K562 (cell line): Measurements from ENCODE around the gene SMYD2. TPM values are rescaled to one million over a fixed set of nuclear protein-coding genes. Genes with fewer than 3 reads are reported as not detected.

Experiments used
- ATAC-seq: fragments of 200-7000 bp; cut with Tn5 transposase; 3 replicates; pipeline ENCODE4 v1.9.1; 2020; ENCODE audit warnings: moderate library complexity
- BruUV-seq: library from RNA; stranded (reverse); fragments of 400-500 nt; replicated peaks from 2 replicates; lab custom pipeline; 2021; lab: Mats Ljungman, UMichigan
- CTCF ChIA-PET: fragments of 300-600 bp; formaldehyde crosslinking; extraction: SDS; loops from one replicate; lab custom pipeline; 2021; ENCODE audit warnings: low intra/inter-chr PET ratio; lab: Yijun Ruan, JAX
- POLR2A ChIA-PET: fragments of 300-600, 350-650 bp; sonication (Branson Sonifier 250); formaldehyde crosslinking; extraction: SDS; loops from one replicate; lab custom pipeline; 2021; ENCODE audit warnings: antibody characterized with exemption, inconsistent platforms; lab: Yijun Ruan, JAX
- DNase-seq, 4 experiments: peaks; one replicate each; pipeline versions ENCODE4 v3.0.0 to v3.0.0-alpha.2; 2011 to 2018; ENCODE audit warnings: low spot score in 3 of 4, mixed read lengths in 3 of 4; ENCODE audit errors: extremely low read depth in 1 of 4
- FAIRE-seq: peaks from 2 replicates; lab custom pipeline; 2011; peaks lifted over from hg19 to GRCh38; lab: Jason Lieb, UNC
- H2AFZ ChIP-seq: 2 replicates; pipeline ENCODE4 v1.6.0; 2011; ENCODE audit warnings: low read depth, low read length, control low read depth, inconsistent platforms
- H3K27ac ChIP-seq: fragments of 200-600 bp; 3 replicates; pipeline ENCODE4 v1.8.0; 2011; ENCODE audit warnings: low read depth, mild to moderate bottlenecking, control low read depth, inconsistent platforms, low read length, moderate library complexity, mixed read lengths; ENCODE audit errors: extremely low read depth
- H3K27me3 ChIP-seq, 2 experiments: fragments of 300-600 bp in 1 of 2; 2 replicates in 1 of 2; 3 replicates in 1 of 2; pipeline versions ENCODE4 v1.6.0 to v1.8.0; 2011; ENCODE audit warnings: inconsistent platforms in 2 of 2, low read length in 2 of 2, mild to moderate bottlenecking in 1 of 2, mixed read lengths in 1 of 2, moderate library complexity in 1 of 2; ENCODE audit not compliant: control insufficient read depth in 2 of 2, insufficient read depth in 2 of 2
- H3K36me3 ChIP-seq: fragments of 300-600 bp; 3 replicates; pipeline ENCODE4 v1.8.0; 2011; ENCODE audit warnings: mild to moderate bottlenecking, low read length, inconsistent platforms; ENCODE audit not compliant: control insufficient read depth, insufficient read depth
- H3K4me1 ChIP-seq, 2 experiments: fragments of 200-600 bp in 1 of 2; replicated peaks in 1 of 2; 2 replicates in 1 of 2; 3 replicates in 1 of 2; pipeline versions ENCODE4 v1.5.1 to v1.8.0; 2011; ENCODE audit warnings: inconsistent platforms in 2 of 2, low read length in 2 of 2, mild to moderate bottlenecking in 1 of 2, mixed read lengths in 1 of 2, moderate library complexity in 1 of 2; ENCODE audit not compliant: control insufficient read depth in 2 of 2, insufficient read depth in 2 of 2
- H3K4me2 ChIP-seq: 2 replicates; pipeline ENCODE4 v1.6.1; 2011; ENCODE audit warnings: low read length, control low read depth, inconsistent platforms, mixed read lengths; ENCODE audit not compliant: insufficient read depth
- H3K4me3 ChIP-seq: fragments of 200-600 bp; sonication (generic), shearing (Covaris generic); 2 replicates; pipeline ENCODE4 v1.5.1; 2016; ENCODE audit warnings: control low read depth, inconsistent platforms
- H3K79me2 ChIP-seq: fragments of 200-600 bp; 3 replicates; pipeline ENCODE4 v1.8.0; 2011; ENCODE audit warnings: low read length, inconsistent platforms; ENCODE audit not compliant: control insufficient read depth, insufficient read depth
- H3K9ac ChIP-seq, 2 experiments: 2 replicates each; pipeline versions ENCODE4 v1.6.0 to v1.6.1; 2011; ENCODE audit warnings: low read depth in 2 of 2, low read length in 2 of 2, control low read depth in 1 of 2, inconsistent platforms in 1 of 2, mild to moderate bottlenecking in 1 of 2, mixed read lengths in 1 of 2; ENCODE audit not compliant: insufficient read depth in 1 of 2
- H3K9me1 ChIP-seq: one replicate; pipeline ENCODE4 v1.6.0; 2011; ENCODE audit warnings: inconsistent platforms, mild to moderate bottlenecking, low read length, moderate library complexity; ENCODE audit not compliant: control insufficient read depth, insufficient read depth
- H3K9me3 ChIP-seq: replicated peaks from 2 replicates; pipeline ENCODE4 v1.5.1; 2011; ENCODE audit warnings: low read depth, low read length, inconsistent platforms; ENCODE audit not compliant: control insufficient read depth, insufficient read depth
- H4K20me1 ChIP-seq: replicated peaks from 2 replicates; pipeline ENCODE4 v1.6.1; 2011; ENCODE audit warnings: low read length, inconsistent platforms, mixed read lengths; ENCODE audit not compliant: control insufficient read depth, insufficient read depth
- BCLAF1 ChIP-seq, 2 experiments: fragments of 450-650 bp in 1 of 2; IDR thresholded peaks; 2 replicates each; pipeline ENCODE4 v1.6.1; 2011 to 2017; ENCODE audit warnings: low read depth in 2 of 2, antibody characterized with exemption in 1 of 2, borderline replicate concordance in 1 of 2, low read length in 1 of 2, mild to moderate bottlenecking in 1 of 2, mixed read lengths in 1 of 2; ENCODE audit not compliant: control insufficient read depth in 1 of 2
- BDP1 ChIP-seq: IDR thresholded peaks from 3 replicates; pipeline ENCODE4 v1.6.1; 2011; ENCODE audit not compliant: insufficient read length, insufficient read depth
- CHAMP1 ChIP-seq: fragments of 450-650 bp; IDR thresholded peaks from 2 replicates; pipeline ENCODE4 v1.6.1; 2016; ENCODE audit warnings: mild to moderate bottlenecking
- EGR1 ChIP-seq: fragments of 450-650 bp; conservative IDR thresholded peaks from 2 replicates; pipeline ENCODE4 v1.6.1; 2017; ENCODE audit warnings: mild to moderate bottlenecking
- FOXM1 ChIP-seq, 2 experiments: fragments of 450-650 bp in 1 of 2; sonication (generic) in 1 of 2; formaldehyde crosslinking in 1 of 2; IDR thresholded peaks; 2 replicates each; pipeline versions ENCODE4 v1.6.1 to v1.9.0; 2017 to 2022; ENCODE audit warnings: low read depth in 2 of 2, mild to moderate bottlenecking in 2 of 2, missing genetic modification reagents in 1 of 2, moderate library complexity in 1 of 2
- MBD2 ChIP-seq: sonication (generic); IDR thresholded peaks from 2 replicates; pipeline ENCODE4 v1.6.1; 2016; ENCODE audit warnings: low read depth, borderline replicate concordance
- SNIP1 ChIP-seq: fragments of 450-650 bp; IDR thresholded peaks from 2 replicates; pipeline ENCODE4 v1.7.1; 2017; ENCODE audit warnings: low read depth, mild to moderate bottlenecking
- TEAD2 ChIP-seq: fragments of 450-650 bp; IDR thresholded peaks from 2 replicates; pipeline ENCODE4 v1.6.1; 2016; ENCODE audit warnings: missing genetic modification characterization, control low read depth, missing compliant biosample characterization
- TEAD4 ChIP-seq, 2 experiments: sonication (generic) in 1 of 2; formaldehyde crosslinking in 1 of 2; IDR thresholded peaks; 2 replicates each; pipeline versions ENCODE4 v1.6.1 to v1.8.0; 2012 to 2022; ENCODE audit warnings: borderline replicate concordance in 1 of 2, inconsistent platforms in 1 of 2, low read length in 1 of 2, mild to moderate bottlenecking in 1 of 2, missing genetic modification reagents in 1 of 2
- ZNF766 ChIP-seq: fragments of 200-800 bp; sonication (Bioruptor generic); conservative IDR thresholded peaks from 2 replicates; pipeline ENCODE4 v1.6.1; 2016; ENCODE audit warnings: missing genetic modification characterization, missing compliant biosample characterization
- WGBS: fragments of 100-300 bp; shearing (Covaris generic); methylation state at CpG from one replicate; pipeline ENCODE4 v1.1.6; 2016; ENCODE audit warnings: low coverage, mixed read lengths; ENCODE audit not compliant: insufficient coverage; ENCODE audit errors: missing lambda C conversion rate; 5-methylcytosine and 5-hydroxymethylcytosine counted together
- in situ Hi-C: fragments of 300-500 bp; cut with MboI; formaldehyde crosslinking; loops from 4 replicates; pipeline ENCODE4 v1.15.0; 2018; ENCODE audit warnings: inconsistent platforms, mixed read lengths
- intact Hi-C: fragments of 100-400 bp; cut with micrococcal nuclease; formaldehyde crosslinking; loops from 2 replicates; pipeline ENCODE4 v1.14.2; 2022
- polyA plus RNA-seq, 8 experiments: library from polyadenylated mRNA; depleted of rRNA in 4 of 8; stranded (reverse) in 5 of 8; unstranded in 3 of 8; fragments of >200 nt; fragmentation: Nextera tagmentation in 2 of 8; fragmentation: Illumina TruSeq in 1 of 8; extraction: Ambion mirVana in 2 of 8; extraction: Trizol in 1 of 8; gene quantifications; 2 replicates each; pipeline versions ENCODE4 v1.2.1 to v1.2.3, GENCODE V29; 2011 to 2014; ENCODE audit warnings: inconsistent platforms in 1 of 8, missing spikeins in 1 of 8
- total RNA-seq, 7 experiments: library from RNA; depleted of rRNA in 6 of 7; stranded (reverse); fragments of >200 nt in 6 of 7; fragmentation: Illumina TruSeq in 2 of 7; extraction: Trizol in 2 of 7; gene quantifications; 2 replicates each; pipeline versions ENCODE4 v1.2.1 to v1.2.3, GENCODE V29; 2011 to 2021; ENCODE audit warnings: low replicate concordance in 1 of 7

SMYD2 gene
- total and polyA plus RNA-seq, 9 of the 15 experiments (the other 6 are each of a cell fraction or from before 2014, with no cell fraction given) = 13.8 to 81.3 (median 39.9) TPM

GRCh38 chr1:214351551-214352277 is 70.8 kb downstream of the SMYD2 start (continued):
- TF ChIP-seq BCLAF1 (IDR thresholded peaks at IDR 0.05; ENCODE audit: borderline replicate concordance in 1 of 2, control insufficient read depth in 1 of 2, low read depth in 2 of 2, low read length in 1 of 2) (no peak), TEAD2 (tag) (no peak), BDP1 (no peak), TEAD4 (IDR thresholded peaks at IDR 0.05; ENCODE audit: low read length) (no peak), TEAD4 (CRISPR knock-in tag; IDR thresholded peaks at IDR 0.05; ENCODE audit: borderline replicate concordance) (no peak), SNIP1 (no peak)
- TF ChIP-seq, all 486 proteins: peak for 0

GRCh38 chr1:214352838-214353237 is 71.9 kb downstream of the SMYD2 start:
- no peak overlapping the region for H3K9ac ChIP-seq
- no peak overlapping the region for H3K4me2 ChIP-seq
- no peaks in the 10 kb centered on the region for H3K4me1 ChIP-seq
- H3K9me1 ChIP-seq = no peaks in the 10 kb centered on the region
- no peak overlapping the region for H3K27ac ChIP-seq
- no peak for DNase-seq
- ATAC-seq = no peak
- CTCF ChIA-PET = no interaction called here
- peaks cover 16 to 23% of the 10 kb centered on the region in 2 experiments; a peak in 4 of 5 replicates for H3K27me3 ChIP-seq
- FAIRE-seq = no peak
- WGBS = 0% methylated on average over 4 of the region's 4 CpGs
- no TSS peak for BruUV-seq
- no peaks in the 10 kb centered on the region for H4K20me1 ChIP-seq
- POLR2A ChIA-PET = interaction anchor here (1.0 kb wide), 1 partner anchor 18 kb away, joined by 3 read pairs; no protein-coding TSS in a partner anchor
- in situ Hi-C loops = no loop called here
- H2AFZ ChIP-seq = no peak overlapping the region
- no peaks in the 10 kb centered on the region for H3K36me3 ChIP-seq
- H3K4me3 ChIP-seq = no peak overlapping the region
- intact Hi-C loops = no loop called here
- no peaks in the 10 kb centered on the region for H3K9me3 ChIP-seq
- H3K79me2 ChIP-seq = no peaks in the 10 kb centered on the region
- TF ChIP-seq EGR1 (no peak), MBD2 (no peak), ZNF766 (CRISPR knock-in tag) (no peak), CHAMP1 (no peak), FOXM1 (IDR thresholded peaks at IDR 0.05; ENCODE audit: low read depth) (no peak), FOXM1 (CRISPR knock-in tag; IDR thresholded peaks at IDR 0.05; ENCODE audit: low read depth) (no peak)
